HEK293T (cell line): Measurements from ENCODE around the gene GABRA4.

ENCODE experiments used
- ARNT ChIP-seq: fragments of 450-650 bp; IDR thresholded peaks from 2 replicates; pipeline ENCODE4 v1.6.1; 2017; ENCODE audit warnings: mild to moderate bottlenecking
- BHLHE40 ChIP-seq: fragments of 450-650 bp; IDR thresholded peaks from 2 replicates; pipeline ENCODE4 v1.6.1; 2016; ENCODE audit warnings: mild to moderate bottlenecking, moderate library complexity, borderline replicate concordance
- ELF4 ChIP-seq: fragments of 450-650 bp; IDR thresholded peaks from 2 replicates; pipeline ENCODE4 v1.6.1; 2017; ENCODE audit warnings: antibody characterized with exemption
- FOXA1 ChIP-seq: fragments of 450-650 bp; IDR thresholded peaks from 2 replicates; pipeline ENCODE4 v1.6.1; 2016; ENCODE audit warnings: mild to moderate bottlenecking
- FOXK2 ChIP-seq: fragments of 450-650 bp; IDR thresholded peaks from 2 replicates; pipeline ENCODE4 v1.6.1; 2016; ENCODE audit warnings: mild to moderate bottlenecking
- FOXM1 ChIP-seq: fragments of 450-650 bp; IDR thresholded peaks from 2 replicates; pipeline ENCODE4 v1.6.1; 2017; ENCODE audit warnings: mild to moderate bottlenecking, borderline replicate concordance
- NFRKB ChIP-seq: fragments of 450-650 bp; IDR thresholded peaks from 2 replicates; pipeline ENCODE4 v1.6.1; 2016; ENCODE audit warnings: mild to moderate bottlenecking, moderate library complexity
- PKNOX1 ChIP-seq: fragments of 450-650 bp; IDR thresholded peaks from 2 replicates; pipeline ENCODE4 v1.6.1; 2016
- SP1 ChIP-seq: fragments of 450-650 bp; IDR thresholded peaks from 2 replicates; pipeline ENCODE4 v1.6.1; 2017
- SUZ12 ChIP-seq: fragments of 450-650 bp; IDR thresholded peaks from 2 replicates; pipeline ENCODE4 v1.6.1; 2016; ENCODE audit warnings: mild to moderate bottlenecking
- TARDBP ChIP-seq: fragments of 450-650 bp; IDR thresholded peaks from 2 replicates; pipeline ENCODE4 v1.6.1; 2016

GRCh38 chr4:47010912-47011446 is 17.6 kb upstream of the GABRA4 start:
- no peak for TF ChIP-seq FOXA1
- no peak for TF ChIP-seq FOXM1
- no peak for TF ChIP-seq PKNOX1
- TF ChIP-seq BHLHE40 = no peak
- TF ChIP-seq NFRKB = no peak
- TF ChIP-seq ELF4 = no peak
- no peak for TF ChIP-seq SP1
- no peak for TF ChIP-seq FOXK2
- TF ChIP-seq TARDBP = no peak
- no peak for TF ChIP-seq ARNT
- no peak for TF ChIP-seq SUZ12
